ENCODE results near the gene HEXIM1. TPM values are rescaled to one million over a fixed set of nuclear protein-coding genes. Genes with fewer than 3 reads are reported as not detected.

The HEXIM1 gene
- total and polyA plus RNA-seq, 4 donors: 40.8 to 64.0 (median 55.7) TPM

DNA sequence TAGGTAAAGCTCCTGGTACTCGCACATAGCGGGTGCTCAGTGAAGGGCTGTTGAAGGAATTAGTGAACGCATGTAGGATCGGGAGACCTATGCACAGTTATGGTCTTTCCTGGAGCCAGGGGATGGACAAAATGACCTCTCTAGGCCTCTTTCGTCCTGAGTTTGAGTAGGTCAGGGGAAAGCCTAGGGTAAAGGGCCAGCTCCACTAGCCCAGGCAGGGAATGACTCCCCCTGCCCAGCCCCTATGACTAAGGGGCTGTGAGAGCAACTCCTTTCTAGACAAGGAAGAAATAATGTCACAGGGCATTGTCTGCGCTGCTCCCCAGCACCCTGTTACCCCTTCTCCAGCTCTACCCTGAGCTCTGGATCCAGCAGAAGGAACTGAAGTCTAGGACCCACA, 48.8 kb downstream of the HEXIM1 start:
- Histone ChIP-seq H3K36me3 (ENCODE audit: control insufficient read depth in 1 of 2, insufficient read depth in 2 of 2, low read length in 1 of 2) (no peaks in the 10 kb centered on the region), H3K9me3 (ENCODE audit: control insufficient read depth, low read length) (no peaks in the 10 kb centered on the region), H3K4me1 (ENCODE audit: control insufficient read depth in 1 of 2, insufficient read depth in 2 of 2, low read length in 2 of 2) (no peaks in the 10 kb centered on the region), H3K27ac (ENCODE audit: low read depth in 1 of 2, low read length in 2 of 2) (no peak overlapping the region), H3K4me3 (ENCODE audit: low read length in 2 of 2) (no peak overlapping the region), H3K27me3 (ENCODE audit: control insufficient read depth in 1 of 2, insufficient read depth in 2 of 2, low read length in 1 of 2) (no peaks in the 10 kb centered on the region)
- intact Hi-C loops (cut with DNase I): loop anchor here (1.0 to 2.0 kb wide), 3 partner anchors 45 to 62 kb away; partner anchors contain the start of genes ACBD4 (in 2 of the 2) and HEXIM1 (in 1 of the 2)
- WGBS, 2 donors: 77 to 84% methylated on average over 6 of the region's 6 CpGs
- ATAC-seq (ENCODE audit: low FRiP score) (no peak), DNase-seq (no peak)

DNA sequence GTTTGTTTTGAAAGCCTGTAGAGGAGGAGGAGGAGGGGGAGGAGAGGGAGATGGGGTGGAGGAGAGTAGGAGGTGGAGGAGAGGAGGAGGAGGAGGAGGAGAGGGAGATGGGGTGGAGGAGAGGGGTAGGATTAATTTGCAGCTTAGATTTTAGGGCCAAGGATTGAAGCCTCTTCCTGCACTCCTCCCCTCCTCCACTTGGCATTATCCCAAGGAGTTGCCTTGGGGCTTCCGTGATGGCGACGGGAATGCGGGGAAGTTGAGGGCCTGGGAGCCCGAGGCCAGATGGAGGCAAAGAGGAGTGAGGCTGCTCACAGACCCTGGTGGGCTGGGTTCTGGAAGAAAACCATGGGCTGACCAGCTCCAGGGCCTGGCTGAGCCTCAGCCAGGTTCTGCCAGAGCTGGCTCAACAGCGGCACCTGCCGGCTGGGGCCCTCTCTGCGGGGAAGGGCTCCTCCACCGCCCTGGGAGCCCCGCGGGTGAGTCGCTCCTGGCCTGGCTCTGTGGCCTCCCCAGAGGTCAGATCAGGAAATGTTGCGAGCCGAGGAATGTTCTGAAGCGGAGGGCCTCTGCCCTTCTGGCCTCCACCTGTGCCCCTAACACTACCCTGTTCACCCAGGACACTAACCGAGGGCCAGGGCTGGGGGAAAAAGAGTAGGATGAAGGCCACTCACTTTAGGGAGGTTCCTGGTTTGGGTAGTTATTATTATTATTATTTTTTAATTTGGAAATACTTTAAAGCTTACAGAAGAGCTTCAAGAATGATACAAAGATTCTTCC, 49.5 kb downstream of the HEXIM1 start:
- Histone ChIP-seq H3K36me3 (ENCODE audit: control insufficient read depth in 1 of 2, insufficient read depth in 2 of 2, low read length in 1 of 2) (no peaks in the 10 kb centered on the region), H3K4me1 (ENCODE audit: control insufficient read depth in 1 of 2, insufficient read depth in 2 of 2, low read length in 2 of 2) (no peaks in the 10 kb centered on the region), H3K27me3 (ENCODE audit: control insufficient read depth in 1 of 2, insufficient read depth in 2 of 2, low read length in 1 of 2) (no peaks in the 10 kb centered on the region), H3K9me3 (ENCODE audit: control insufficient read depth, low read length) (no peaks in the 10 kb centered on the region), H3K27ac (ENCODE audit: low read depth in 1 of 2, low read length in 2 of 2) (no peak overlapping the region), H3K4me3 (ENCODE audit: low read length in 2 of 2) (no peak overlapping the region)
- WGBS, 2 donors: 2 to 3% methylated on average over 15 to 16 of the region's 16 CpGs
- intact Hi-C loops (cut with DNase I): loop anchor here (1.0 to 2.0 kb wide), 3 partner anchors 45 to 62 kb away; partner anchors contain the start of genes ACBD4 (in 2 of the 2) and HEXIM1 (in 1 of the 2)
- ATAC-seq (ENCODE audit: low FRiP score) (peak; percentile 97), DNase-seq (peak; percentile 94 to 98)

DNA sequence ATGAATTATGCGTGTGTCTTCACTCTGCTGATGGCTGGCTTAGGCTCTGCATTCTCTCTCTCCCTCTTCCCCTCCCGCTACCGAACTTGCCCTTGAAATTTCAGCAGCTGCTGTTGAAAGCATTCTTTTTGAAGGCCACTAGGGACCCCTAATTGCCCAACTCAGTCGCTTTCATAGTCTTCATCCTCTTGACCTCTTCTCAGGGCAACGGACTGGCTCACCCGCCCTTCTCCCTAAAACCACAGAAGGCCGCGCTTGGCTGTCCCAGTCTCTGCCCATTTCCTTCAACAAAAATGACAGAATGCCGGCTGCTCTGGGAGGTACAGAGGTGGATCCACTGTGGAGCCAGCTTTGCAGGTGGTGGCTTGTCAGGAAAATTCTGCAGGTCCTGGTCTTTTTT, 52.4 kb downstream of the HEXIM1 start:
- no peaks in the 10 kb centered on the region for H3K36me3 ChIP-seq (ENCODE audit: control insufficient read depth in 1 of 2, insufficient read depth in 2 of 2, low read length in 1 of 2)
- intact Hi-C loops (cut with DNase I): no loop called here
- no peaks in the 10 kb centered on the region for H3K27me3 ChIP-seq (ENCODE audit: control insufficient read depth in 1 of 2, insufficient read depth in 2 of 2, low read length in 1 of 2)
- ATAC-seq (ENCODE audit: low FRiP score) (no peak), DNase-seq (no peak)
- no peaks in the 10 kb centered on the region for H3K4me1 ChIP-seq (ENCODE audit: control insufficient read depth in 1 of 2, insufficient read depth in 2 of 2, low read length in 2 of 2)
- no peaks in the 10 kb centered on the region for H3K9me3 ChIP-seq (ENCODE audit: control insufficient read depth, low read length)
- WGBS, 2 donors: 90 to 91% methylated on average over 9 of the region's 9 CpGs
- H3K27ac ChIP-seq (ENCODE audit: low read depth in 1 of 2, low read length in 2 of 2): no peak overlapping the region
- H3K4me3 ChIP-seq (ENCODE audit: low read length in 2 of 2): no peak overlapping the region

DNA sequence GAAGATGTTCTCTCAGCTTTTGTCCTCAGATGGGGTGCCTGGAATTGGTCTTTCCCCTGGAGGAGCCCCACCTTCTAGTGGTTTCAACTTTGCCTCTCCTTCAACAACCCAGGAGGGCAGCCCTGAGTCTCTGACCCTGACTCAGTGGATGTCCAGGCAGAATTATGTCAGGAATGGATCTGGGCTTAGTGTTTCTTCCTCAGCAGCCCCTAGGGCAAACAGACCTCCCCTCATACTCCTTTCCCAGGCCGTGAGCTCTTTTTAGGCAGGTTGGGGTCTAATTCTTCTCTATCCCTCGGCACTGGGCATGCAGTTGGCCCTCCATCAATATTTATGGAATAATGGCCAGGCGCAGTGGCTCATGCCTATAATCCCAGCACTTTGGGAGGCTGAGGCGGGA, 53.2 kb downstream of the HEXIM1 start:
- H3K36me3 ChIP-seq (ENCODE audit: control insufficient read depth in 1 of 2, insufficient read depth in 2 of 2, low read length in 1 of 2): no peaks in the 10 kb centered on the region
- intact Hi-C loops (cut with DNase I): no loop called here
- no peaks in the 10 kb centered on the region for H3K27me3 ChIP-seq (ENCODE audit: control insufficient read depth in 1 of 2, insufficient read depth in 2 of 2, low read length in 1 of 2)
- DNase-seq (no peak), ATAC-seq (ENCODE audit: low FRiP score) (no peak)
- H3K9me3 ChIP-seq (ENCODE audit: control insufficient read depth, low read length): no peaks in the 10 kb centered on the region
- 96 to 98% methylated on average over 4 of the region's 4 CpGs for WGBS, 2 donors
- no peak overlapping the region for H3K4me3 ChIP-seq (ENCODE audit: low read length in 2 of 2)
- H3K27ac ChIP-seq (ENCODE audit: low read depth in 1 of 2, low read length in 2 of 2): no peak overlapping the region
- no peaks in the 10 kb centered on the region for H3K4me1 ChIP-seq (ENCODE audit: control insufficient read depth in 1 of 2, insufficient read depth in 2 of 2, low read length in 2 of 2)

Small RNA genes within 50 kb of the gene (microRNA-seq; reads per million reads assigned to microRNA genes)
- gene MIR6784: 0.99 to 1.2 reads per million in 2 donors

Other genes with a start within 250 kb of the HEXIM1 start
- 10 to 100 TPM; 64.4 to 78.6 TPM for gene EFTUD2, start 249.0 kb upstream of the HEXIM1 start, total RNA-seq
- gene EFTUD2, start 249.0 kb upstream of the HEXIM1 start, polyA plus RNA-seq: 10 to 100 TPM; 17.8 to 37.7 TPM
- gene GFAP, start 233.0 kb upstream of the HEXIM1 start, total RNA-seq: 10 to 100 TPM in 1 of 2 donors, 1 to 10 TPM in 1; 2.3 to 17.6 TPM
- 1 to 10 TPM; 1.4 to 7.9 TPM for gene GFAP, start 233.0 kb upstream of the HEXIM1 start, polyA plus RNA-seq
- 1 to 10 TPM in 1 of 2 donors, under 1 TPM in 1; 0.16 to 1.7 TPM for gene KIF18B, start 200.7 kb upstream of the HEXIM1 start, total RNA-seq
- under 1 TPM in 1 of 2 donors, not detected in 1; 0.05 TPM for gene KIF18B, start 200.7 kb upstream of the HEXIM1 start, polyA plus RNA-seq
- 1 to 10 TPM in 1 of 2 donors, not detected in 1; 1.3 TPM for gene C1QL1, start 180.2 kb upstream of the HEXIM1 start, total RNA-seq
- gene C1QL1, start 180.2 kb upstream of the HEXIM1 start, polyA plus RNA-seq: not detected
- 10 to 100 TPM; 22.7 to 33.1 TPM for gene DCAKD, start 96.8 kb upstream of the HEXIM1 start, total RNA-seq
- 10 to 100 TPM; 14.5 to 20.1 TPM for gene DCAKD, start 96.8 kb upstream of the HEXIM1 start, polyA plus RNA-seq
- gene NMT1, start 87.2 kb upstream of the HEXIM1 start, total RNA-seq: 100 to 1,000 TPM; 103 to 104 TPM
- 100 to 1,000 TPM in 1 of 2 donors, 10 to 100 TPM in 1; 33.8 to 124 TPM for gene NMT1, start 87.2 kb upstream of the HEXIM1 start, polyA plus RNA-seq
- 10 to 100 TPM; 94.6 to 97.4 TPM for gene PLCD3, start 16.0 kb upstream of the HEXIM1 start, total RNA-seq
- 10 to 100 TPM; 22.8 to 93.8 TPM for gene PLCD3, start 16.0 kb upstream of the HEXIM1 start, polyA plus RNA-seq
- 10 to 100 TPM; 16.1 to 23.4 TPM for gene ACBD4, start 12.8 kb upstream of the HEXIM1 start, total RNA-seq
- gene ACBD4, start 12.8 kb upstream of the HEXIM1 start, polyA plus RNA-seq: 10 to 100 TPM; 68.6 to 69.7 TPM
- 1 to 10 TPM; 2.7 to 6.0 TPM for gene HEXIM2, start 13.4 kb downstream of the HEXIM1 start, total RNA-seq
- gene HEXIM2, start 13.4 kb downstream of the HEXIM1 start, polyA plus RNA-seq: 1 to 10 TPM; 4.4 to 10.0 TPM
- gene FMNL1, start 73.4 kb downstream of the HEXIM1 start, total RNA-seq: 10 to 100 TPM; 24.0 to 51.7 TPM
- 10 to 100 TPM in 1 of 2 donors, 1 to 10 TPM in 1; 2.2 to 11.9 TPM for gene FMNL1, start 73.4 kb downstream of the HEXIM1 start, polyA plus RNA-seq
- gene SPATA32, start 113.6 kb downstream of the HEXIM1 start, total RNA-seq: not detected
- gene SPATA32, start 113.6 kb downstream of the HEXIM1 start, polyA plus RNA-seq: not detected
- gene MAP3K14, start 168.5 kb downstream of the HEXIM1 start, total RNA-seq: 10 to 100 TPM; 10.6 to 19.7 TPM
- 1 to 10 TPM; 5.9 to 6.0 TPM for gene MAP3K14, start 168.5 kb downstream of the HEXIM1 start, polyA plus RNA-seq